ENCODE results near the gene SF3B2.

The SF3B2 gene

GRCh38 chr11:66071381-66071801 lies 19.2 kb downstream of the SF3B2 start:
- peak overlapping the region; percentile 38 to 83 for H3K27ac ChIP-seq (ENCODE audit: insufficient read depth in 1 of 2, low read depth in 1 of 2, low read length in 2 of 2, poor library complexity in 1 of 2, severe bottlenecking in 2 of 2)
- DNase-seq = peak in 1 of 3 donors; percentile 21
- WGBS (ENCODE audit: insufficient coverage) = 13% methylated on average over 1 of the region's 2 CpGs
- POLR2A ChIA-PET = interaction anchor here (3.7 kb wide), 1 partner anchor 10 kb away, joined by 17 read pairs; no protein-coding TSS in a partner anchor
- H3K4me1 ChIP-seq (ENCODE audit: control extremely low read depth in 1 of 4, control insufficient read depth in 4 of 4, insufficient read depth in 4 of 4, low read length in 3 of 4) = peaks cover 18 to 56% (median 39%) of the 10 kb centered on the region in 4 experiments
- peak overlapping the region in 6 of 7 experiments; percentile 74 to 92 (median 82) for H3K4me3 ChIP-seq (ENCODE audit: control insufficient read depth in 1 of 7, extremely low read depth in 1 of 7, insufficient read depth in 4 of 7, low read depth in 2 of 7, low read length in 6 of 7)
- H3K27me3 ChIP-seq (replicated peaks in 2 of 5; ENCODE audit: control insufficient read depth in 4 of 5, insufficient read depth in 5 of 5, low read length in 4 of 5) = no peaks in the 10 kb centered on the region
- H3K9me3 ChIP-seq (ENCODE audit: control extremely low read depth in 1 of 5, control insufficient read depth in 4 of 5, insufficient read depth in 2 of 5, low read depth in 1 of 5, low read length in 4 of 5) = no peaks in the 10 kb centered on the region
- H3K36me3 ChIP-seq (ENCODE audit: control insufficient read depth in 4 of 4, insufficient read depth in 4 of 4, low read length in 3 of 4) = peaks cover 8 to 41% (median 40%) of the 10 kb centered on the region in 4 experiments
- CTCF ChIA-PET = interaction anchor here (0.8 to 5.8 kb wide), 9 partner anchors 10 to 71 kb away, joined by 3 to 71 read pairs (median 3); no protein-coding TSS in a partner anchor

- H3K27ac ChIP-seq (ENCODE audit: insufficient read depth in 1 of 2, low read depth in 1 of 2, low read length in 2 of 2, poor library complexity in 1 of 2, severe bottlenecking in 2 of 2) = peak overlapping the region; percentile 38 to 83
- CTCF ChIA-PET = interaction anchor here (0.8 to 5.8 kb wide), 5 partner anchors 10 to 70 kb away, joined by 3 to 71 read pairs (median 3); no protein-coding TSS in a partner anchor
- H3K4me3 ChIP-seq (ENCODE audit: control insufficient read depth in 1 of 7, extremely low read depth in 1 of 7, insufficient read depth in 4 of 7, low read depth in 2 of 7, low read length in 6 of 7) = peak overlapping the region in 5 of 7 experiments; percentile 74 to 92 (median 88)
- no peaks in the 10 kb centered on the region for H3K27me3 ChIP-seq (replicated peaks in 2 of 5; ENCODE audit: control insufficient read depth in 4 of 5, insufficient read depth in 5 of 5, low read length in 4 of 5)
- no peaks in the 10 kb centered on the region for H3K9me3 ChIP-seq (ENCODE audit: control extremely low read depth in 1 of 5, control insufficient read depth in 4 of 5, insufficient read depth in 2 of 5, low read depth in 1 of 5, low read length in 4 of 5)
- peaks cover 11 to 49% (median 35%) of the 10 kb centered on the region in 4 experiments for H3K4me1 ChIP-seq (ENCODE audit: control extremely low read depth in 1 of 4, control insufficient read depth in 4 of 4, insufficient read depth in 4 of 4, low read length in 3 of 4)
- DNase-seq = no peak
- POLR2A ChIA-PET = interaction anchor here (3.7 kb wide), 1 partner anchor 9 kb away, joined by 17 read pairs; no protein-coding TSS in a partner anchor
- peaks cover 8 to 40% (median 37%) of the 10 kb centered on the region in 4 experiments for H3K36me3 ChIP-seq (ENCODE audit: control insufficient read depth in 4 of 4, insufficient read depth in 4 of 4, low read length in 3 of 4)
- whole genome bisulfite sequencing (ENCODE audit: insufficient coverage) = 100% methylated on average over 2 of the region's 3 CpGs
These were observed 19.9 kb downstream of the SF3B2 start for GRCh38 chr11:66072081-66072480.

DNA sequence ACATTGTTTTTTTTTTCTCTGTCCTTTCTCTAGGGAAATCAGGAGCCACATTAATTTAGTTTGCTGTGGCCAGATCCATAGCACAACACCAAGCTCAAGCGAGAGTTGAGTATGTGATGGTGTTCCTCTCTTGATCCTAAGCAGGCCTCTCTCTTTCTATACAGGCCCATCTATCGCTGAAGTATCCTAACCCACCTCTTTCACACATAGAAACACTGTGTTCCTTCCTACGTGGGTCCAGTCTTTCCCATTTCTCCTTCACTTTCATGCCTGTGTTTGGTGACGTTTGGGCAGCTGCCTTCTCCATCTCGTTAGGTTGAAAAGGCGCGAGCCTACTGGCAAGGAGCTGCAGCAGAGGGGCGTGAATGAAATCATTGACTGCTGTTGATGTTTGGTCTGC lies 20.4 kb downstream of the SF3B2 start:
- H3K27me3 ChIP-seq (replicated peaks in 2 of 5; ENCODE audit: control insufficient read depth in 4 of 5, insufficient read depth in 5 of 5, low read length in 4 of 5) = no peaks in the 10 kb centered on the region
- no peak for DNase-seq
- CTCF ChIA-PET = interaction anchor here (0.9 kb wide), 1 partner anchor 61 kb away, joined by 3 read pairs; no protein-coding TSS in a partner anchor
- WGBS (ENCODE audit: insufficient coverage) = 91% methylated on average over 8 of the region's 8 CpGs
- peak overlapping the region in 1 of 2 experiments; percentile 83 for H3K27ac ChIP-seq (ENCODE audit: insufficient read depth in 1 of 2, low read depth in 1 of 2, low read length in 2 of 2, poor library complexity in 1 of 2, severe bottlenecking in 2 of 2)
- H3K4me3 ChIP-seq (ENCODE audit: control insufficient read depth in 1 of 7, extremely low read depth in 1 of 7, insufficient read depth in 4 of 7, low read depth in 2 of 7, low read length in 6 of 7) = peak overlapping the region in 2 of 7 experiments; percentile 34 to 92
- H3K9me3 ChIP-seq (ENCODE audit: control extremely low read depth in 1 of 5, control insufficient read depth in 4 of 5, insufficient read depth in 2 of 5, low read depth in 1 of 5, low read length in 4 of 5) = no peaks in the 10 kb centered on the region
- H3K36me3 ChIP-seq (ENCODE audit: control insufficient read depth in 4 of 4, insufficient read depth in 4 of 4, low read length in 3 of 4) = peaks cover 5 to 36% (median 35%) of the 10 kb centered on the region in 4 experiments
- peaks cover 11 to 45% (median 31%) of the 10 kb centered on the region in 4 experiments for H3K4me1 ChIP-seq (ENCODE audit: control extremely low read depth in 1 of 4, control insufficient read depth in 4 of 4, insufficient read depth in 4 of 4, low read length in 3 of 4)
- POLR2A ChIA-PET = no interaction called here

- Histone ChIP-seq H3K27ac (ENCODE audit: insufficient read depth in 1 of 2, low read depth in 1 of 2, low read length in 2 of 2, poor library complexity in 1 of 2, severe bottlenecking in 2 of 2) (no peak overlapping the region), H3K4me3 (ENCODE audit: control insufficient read depth in 1 of 7, extremely low read depth in 1 of 7, insufficient read depth in 4 of 7, low read depth in 2 of 7, low read length in 6 of 7) (no peak overlapping the region), H3K36me3 (ENCODE audit: control insufficient read depth in 4 of 4, insufficient read depth in 4 of 4, low read length in 3 of 4) (peaks cover 3 to 33% (median 24%) of the 10 kb centered on the region in 4 experiments), H3K4me1 (ENCODE audit: control extremely low read depth in 1 of 4, control insufficient read depth in 4 of 4, insufficient read depth in 4 of 4, low read length in 3 of 4) (peaks cover 14 to 37% (median 27%) of the 10 kb centered on the region in 4 experiments), H3K27me3 (replicated peaks in 2 of 5; ENCODE audit: control insufficient read depth in 4 of 5, insufficient read depth in 5 of 5, low read length in 4 of 5) (no peaks in the 10 kb centered on the region), H3K9me3 (ENCODE audit: control extremely low read depth in 1 of 5, control insufficient read depth in 4 of 5, insufficient read depth in 2 of 5, low read depth in 1 of 5, low read length in 4 of 5) (no peaks in the 10 kb centered on the region)
- peak in 1 of 3 donors; percentile 28 for DNase-seq
- no CpG with 5 or more reads among the region's 1 CpG for WGBS (ENCODE audit: insufficient coverage)
- POLR2A ChIA-PET = no interaction called here
- CTCF ChIA-PET = interaction anchor here (0.7 kb wide), 1 partner anchor 21 kb away, joined by 3 read pairs; no protein-coding TSS in a partner anchor
These were observed 21.5 kb downstream of the SF3B2 start for GRCh38 chr11:66073669-66074068.

GRCh38 chr11:66075273-66075672 lies 23.1 kb downstream of the SF3B2 start:
- Histone ChIP-seq H3K4me1 (ENCODE audit: control extremely low read depth in 1 of 4, control insufficient read depth in 4 of 4, insufficient read depth in 4 of 4, low read length in 3 of 4) (peaks cover 12 to 41% (median 23%) of the 10 kb centered on the region in 4 experiments), H3K27me3 (replicated peaks in 2 of 5; ENCODE audit: control insufficient read depth in 4 of 5, insufficient read depth in 5 of 5, low read length in 4 of 5) (no peaks in the 10 kb centered on the region), H3K27ac (ENCODE audit: insufficient read depth in 1 of 2, low read depth in 1 of 2, low read length in 2 of 2, poor library complexity in 1 of 2, severe bottlenecking in 2 of 2) (no peak overlapping the region), H3K4me3 (ENCODE audit: control insufficient read depth in 1 of 7, extremely low read depth in 1 of 7, insufficient read depth in 4 of 7, low read depth in 2 of 7, low read length in 6 of 7) (no peak overlapping the region), H3K9me3 (ENCODE audit: control extremely low read depth in 1 of 5, control insufficient read depth in 4 of 5, insufficient read depth in 2 of 5, low read depth in 1 of 5, low read length in 4 of 5) (no peaks in the 10 kb centered on the region), H3K36me3 (ENCODE audit: control insufficient read depth in 4 of 4, insufficient read depth in 4 of 4, low read length in 3 of 4) (peaks cover 3 to 33% (median 20%) of the 10 kb centered on the region in 4 experiments)
- 100% methylated on average over 3 of the region's 4 CpGs for WGBS (ENCODE audit: insufficient coverage)
- ChIA-PET POLR2A (no interaction called here), CTCF (interaction anchor here (1.5 kb wide), 1 partner anchor 12 kb away, joined by 3 read pairs; no protein-coding TSS in a partner anchor)
- DNase-seq = no peak

DNA sequence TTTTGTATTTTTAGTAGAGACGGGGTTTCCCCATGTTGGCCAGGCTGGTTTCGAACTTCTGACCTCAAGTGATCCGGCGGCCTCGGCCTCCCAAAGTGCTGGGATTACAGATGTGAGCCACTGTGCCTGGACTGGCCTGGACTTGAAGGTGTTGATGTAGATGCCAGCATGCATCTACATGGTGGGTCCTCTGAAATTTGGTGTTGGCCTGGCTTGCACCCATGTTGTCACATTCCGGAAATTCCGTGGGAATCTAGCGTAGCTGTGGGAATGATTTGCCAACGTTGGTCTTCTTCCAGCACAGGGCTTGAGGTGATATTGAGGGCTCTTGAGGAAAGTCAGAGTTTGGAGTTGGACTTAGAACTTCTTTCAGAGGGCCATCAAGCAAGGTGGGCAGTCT lies 24.4 kb downstream of the SF3B2 start:
- Histone ChIP-seq H3K27ac (ENCODE audit: insufficient read depth in 1 of 2, low read depth in 1 of 2, low read length in 2 of 2, poor library complexity in 1 of 2, severe bottlenecking in 2 of 2) (no peak overlapping the region), H3K9me3 (ENCODE audit: control extremely low read depth in 1 of 5, control insufficient read depth in 4 of 5, insufficient read depth in 2 of 5, low read depth in 1 of 5, low read length in 4 of 5) (no peaks in the 10 kb centered on the region), H3K36me3 (ENCODE audit: control insufficient read depth in 4 of 4, insufficient read depth in 4 of 4, low read length in 3 of 4) (peaks cover 3 to 33% (median 20%) of the 10 kb centered on the region in 4 experiments), H3K27me3 (replicated peaks in 2 of 5; ENCODE audit: control insufficient read depth in 4 of 5, insufficient read depth in 5 of 5, low read length in 4 of 5) (no peaks in the 10 kb centered on the region), H3K4me1 (ENCODE audit: control extremely low read depth in 1 of 4, control insufficient read depth in 4 of 4, insufficient read depth in 4 of 4, low read length in 3 of 4) (peaks cover 15 to 48% (median 30%) of the 10 kb centered on the region in 4 experiments), H3K4me3 (ENCODE audit: control insufficient read depth in 1 of 7, extremely low read depth in 1 of 7, insufficient read depth in 4 of 7, low read depth in 2 of 7, low read length in 6 of 7) (no peak overlapping the region)
- 98% methylated on average over 6 of the region's 9 CpGs for WGBS (ENCODE audit: insufficient coverage)
- ChIA-PET CTCF (interaction anchor here (0.8 to 1.5 kb wide), 4 partner anchors 9 to 56 kb away, joined by 3 to 5 read pairs (median 4); no protein-coding TSS in a partner anchor), POLR2A (no interaction called here)
- no peak for DNase-seq

DNA sequence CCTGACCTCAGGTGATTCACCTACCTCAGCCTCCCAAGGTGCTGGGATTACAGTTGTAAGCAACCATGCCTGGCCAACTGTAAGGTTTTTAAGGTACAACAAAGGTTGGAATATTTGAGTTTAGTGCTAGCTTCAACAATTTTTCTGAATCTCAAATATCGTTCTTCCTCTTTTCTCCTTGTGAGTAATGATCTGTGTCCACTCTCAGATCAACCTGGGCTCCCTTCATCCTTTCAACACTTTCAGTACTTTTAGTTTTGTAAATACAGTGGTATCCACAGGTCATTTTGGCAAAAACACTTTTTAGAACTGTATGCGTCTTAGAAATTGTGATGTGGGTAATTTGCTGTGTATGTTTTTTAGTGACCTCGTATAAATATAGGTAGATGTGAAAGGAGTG lies 25.8 kb downstream of the SF3B2 start:
- Histone ChIP-seq H3K27ac (ENCODE audit: insufficient read depth in 1 of 2, low read depth in 1 of 2, low read length in 2 of 2, poor library complexity in 1 of 2, severe bottlenecking in 2 of 2) (peak overlapping the region in 1 of 2 experiments; percentile 7), H3K27me3 (replicated peaks in 2 of 5; ENCODE audit: control insufficient read depth in 4 of 5, insufficient read depth in 5 of 5, low read length in 4 of 5) (no peaks in the 10 kb centered on the region), H3K9me3 (ENCODE audit: control extremely low read depth in 1 of 5, control insufficient read depth in 4 of 5, insufficient read depth in 2 of 5, low read depth in 1 of 5, low read length in 4 of 5) (no peaks in the 10 kb centered on the region), H3K36me3 (ENCODE audit: control insufficient read depth in 4 of 4, insufficient read depth in 4 of 4, low read length in 3 of 4) (peaks cover 2 to 27% (median 15%) of the 10 kb centered on the region in 4 experiments), H3K4me1 (ENCODE audit: control extremely low read depth in 1 of 4, control insufficient read depth in 4 of 4, insufficient read depth in 4 of 4, low read length in 3 of 4) (peaks cover 25 to 49% (median 33%) of the 10 kb centered on the region in 4 experiments), H3K4me3 (ENCODE audit: control insufficient read depth in 1 of 7, extremely low read depth in 1 of 7, insufficient read depth in 4 of 7, low read depth in 2 of 7, low read length in 6 of 7) (no peak overlapping the region)
- 94% methylated on average over 3 of the region's 3 CpGs for WGBS (ENCODE audit: insufficient coverage)
- CTCF ChIA-PET = interaction anchor here (1.2 to 7.6 kb wide), 4 partner anchors 9 to 59 kb away, joined by 3 to 71 read pairs (median 6); partner anchors contain the start of gene PACS1
- POLR2A ChIA-PET = no interaction called here
- no peak for DNase-seq

All from common myeloid progenitor, CD34-positive (primary cell).